Measurements from ENCODE around the gene PRR7. TPM values are rescaled to one million over a fixed set of nuclear protein-coding genes. Genes with fewer than 3 reads are reported as not detected.

PRR7 gene
- total and polyA plus RNA-seq, 2 of the 13 experiments (the other 11 are each of a cell fraction or from before 2014, with no cell fraction given): 4.8 to 5.0 TPM

DNA sequence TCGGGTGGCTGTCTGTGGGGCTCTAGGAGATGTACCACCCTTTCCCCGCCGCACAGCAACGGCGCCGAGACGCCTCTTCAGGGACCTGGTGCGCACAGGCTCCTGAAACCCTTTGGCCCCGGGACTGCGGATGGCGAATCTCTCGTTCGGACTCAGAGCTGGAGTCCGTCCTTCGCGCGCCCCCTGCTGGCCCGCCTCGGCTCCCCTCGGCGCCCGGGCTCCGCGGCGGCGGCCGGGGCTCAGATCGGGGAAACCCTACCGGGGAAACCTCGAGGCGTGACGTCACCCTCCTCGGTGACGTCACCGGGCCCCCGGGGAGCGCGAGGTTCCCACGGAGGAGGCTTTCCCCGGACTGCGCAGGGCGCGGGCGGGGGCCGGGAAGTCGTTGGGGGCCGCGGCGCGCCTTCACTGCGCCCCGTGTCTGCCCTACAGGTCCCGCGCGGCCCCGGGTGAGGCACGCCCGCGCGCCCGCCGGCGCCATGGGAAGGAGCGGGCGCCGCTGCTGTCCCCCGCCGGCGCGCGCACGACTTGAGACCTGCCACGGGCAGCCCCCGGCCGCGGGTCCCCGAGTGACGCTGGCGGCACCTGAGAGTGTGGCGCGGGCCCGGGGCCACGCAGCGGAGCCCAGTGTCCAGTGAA lies 7.9 kb downstream of the PRR7 start (continued):
- TF ChIP-seq, protein P1, sequence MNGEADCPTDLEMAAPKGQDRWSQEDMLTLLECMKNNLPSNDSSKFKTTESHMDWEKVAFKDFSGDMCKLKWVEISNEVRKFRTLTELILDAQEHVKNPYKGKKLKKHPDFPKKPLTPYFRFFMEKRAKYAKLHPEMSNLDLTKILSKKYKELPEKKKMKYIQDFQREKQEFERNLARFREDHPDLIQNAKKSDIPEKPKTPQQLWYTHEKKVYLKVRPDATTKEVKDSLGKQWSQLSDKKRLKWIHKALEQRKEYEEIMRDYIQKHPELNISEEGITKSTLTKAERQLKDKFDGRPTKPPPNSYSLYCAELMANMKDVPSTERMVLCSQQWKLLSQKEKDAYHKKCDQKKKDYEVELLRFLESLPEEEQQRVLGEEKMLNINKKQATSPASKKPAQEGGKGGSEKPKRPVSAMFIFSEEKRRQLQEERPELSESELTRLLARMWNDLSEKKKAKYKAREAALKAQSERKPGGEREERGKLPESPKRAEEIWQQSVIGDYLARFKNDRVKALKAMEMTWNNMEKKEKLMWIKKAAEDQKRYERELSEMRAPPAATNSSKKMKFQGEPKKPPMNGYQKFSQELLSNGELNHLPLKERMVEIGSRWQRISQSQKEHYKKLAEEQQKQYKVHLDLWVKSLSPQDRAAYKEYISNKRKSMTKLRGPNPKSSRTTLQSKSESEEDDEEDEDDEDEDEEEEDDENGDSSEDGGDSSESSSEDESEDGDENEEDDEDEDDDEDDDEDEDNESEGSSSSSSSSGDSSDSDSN (CRISPR knock-in tag; IDR thresholded peaks at IDR 0.05): peak; percentile 45; the same call in 1 of the 2 replicates
- TF ChIP-seq RBM39 (IDR thresholded peaks at IDR 0.05; ENCODE audit: low read depth, low read length, poor library complexity, severe bottlenecking) (peak; percentile 85), BCL6 (CRISPR knock-in tag; IDR thresholded peaks at IDR 0.05) (no peak; the same call in 1 of the 2 replicates), IRF2 (CRISPR knock-in tag; IDR thresholded peaks at IDR 0.05) (no peak; the same call in none of the 2 replicates), HIVEP1 (CRISPR knock-in tag; IDR thresholded peaks at IDR 0.05) (peak; percentile 100), ZNF383 (CRISPR knock-in tag; IDR thresholded peaks at IDR 0.05; ENCODE audit: borderline replicate concordance) (no peak), SIX1 (CRISPR knock-in tag; IDR thresholded peaks at IDR 0.05; ENCODE audit: borderline replicate concordance) (no peak), HMG20A (CRISPR knock-in tag; IDR thresholded peaks at IDR 0.05; ENCODE audit: borderline replicate concordance) (no peak), ZSCAN25 (CRISPR knock-in tag; IDR thresholded peaks at IDR 0.05) (peak; percentile 42; the same call in 1 of the 2 replicates), GMEB1 (CRISPR knock-in tag; IDR thresholded peaks at IDR 0.05; ENCODE audit: borderline replicate concordance) (peak; percentile 40; the same call in 1 of the 2 replicates), ZNF552 (CRISPR knock-in tag; IDR thresholded peaks at IDR 0.05; ENCODE audit: borderline replicate concordance) (no peak), HNF1B (CRISPR knock-in tag; IDR thresholded peaks at IDR 0.05) (peak; percentile 32; the same call in 1 of the 2 replicates), ZNF652 (CRISPR knock-in tag; IDR thresholded peaks at IDR 0.05; ENCODE audit: borderline replicate concordance, low read depth) (0 out of 2 replicates have a peak, but pooled peaks have one; percentile 20), RAD21 (CRISPR knock-in tag; IDR thresholded peaks at IDR 0.05) (peak; percentile 97), MED13 (CRISPR knock-in tag; IDR thresholded peaks at IDR 0.05) (0 out of 2 replicates have a peak, but pooled peaks have one; percentile 50), KDM2A (CRISPR knock-in tag; IDR thresholded peaks at IDR 0.05; ENCODE audit: borderline replicate concordance, low read depth) (peak; percentile 83), TAF15 (IDR thresholded peaks at IDR 0.05; ENCODE audit: low read depth, low read length, poor library complexity, severe bottlenecking) (peak; percentile 62), ATF1 (CRISPR knock-in tag; IDR thresholded peaks at IDR 0.05) (peak; percentile 82; the same call in 1 of the 2 replicates), ZNF263 (CRISPR knock-in tag; IDR thresholded peaks at IDR 0.05) (peak; percentile 55; the same call in 1 of the 2 replicates)
- TF ChIP-seq, protein P2, sequence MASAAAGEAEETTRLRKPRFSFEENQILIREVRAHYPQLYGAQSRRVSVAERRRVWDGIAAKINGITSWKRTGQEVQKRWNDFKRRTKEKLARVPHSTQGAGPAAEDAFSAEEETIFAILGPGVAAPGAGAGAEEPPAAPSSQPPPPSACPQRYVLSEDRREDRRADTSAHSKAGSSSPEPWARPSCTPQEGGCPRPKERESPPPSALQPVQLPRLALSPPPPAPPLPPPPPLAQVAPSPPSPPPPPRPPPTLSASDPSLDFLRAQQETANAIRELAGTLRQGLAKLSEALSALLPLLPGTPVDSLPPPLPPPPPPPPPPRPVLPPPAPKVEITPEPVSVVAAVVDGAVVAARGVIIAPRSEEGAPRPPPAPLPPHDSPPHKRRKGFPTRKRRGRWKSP (CRISPR knock-in tag; IDR thresholded peaks at IDR 0.05): peak; percentile 78
- TF ChIP-seq, protein P3, sequence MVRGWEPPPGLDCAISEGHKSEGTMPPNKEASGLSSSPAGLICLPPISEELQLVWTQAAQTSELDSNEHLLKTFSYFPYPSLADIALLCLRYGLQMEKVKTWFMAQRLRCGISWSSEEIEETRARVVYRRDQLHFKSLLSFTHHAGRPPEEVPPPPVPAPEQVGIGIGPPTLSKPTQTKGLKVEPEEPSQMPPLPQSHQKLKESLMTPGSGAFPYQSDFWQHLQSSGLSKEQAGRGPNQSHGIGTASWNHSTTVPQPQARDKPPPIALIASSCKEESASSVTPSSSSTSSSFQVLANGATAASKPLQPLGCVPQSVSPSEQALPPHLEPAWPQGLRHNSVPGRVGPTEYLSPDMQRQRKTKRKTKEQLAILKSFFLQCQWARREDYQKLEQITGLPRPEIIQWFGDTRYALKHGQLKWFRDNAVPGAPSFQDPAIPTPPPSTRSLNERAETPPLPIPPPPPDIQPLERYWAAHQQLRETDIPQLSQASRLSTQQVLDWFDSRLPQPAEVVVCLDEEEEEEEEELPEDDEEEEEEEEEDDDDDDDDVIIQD (CRISPR knock-in tag; IDR thresholded peaks at IDR 0.05; ENCODE audit: low read depth): no peak

Data from HepG2 (cell line).